SIG-M5 treated with dmso at 0.1 percent for 504 hours (cell line): ENCODE data around the gene C1QB.
"Not testable (repeated sequence)": the region's sequence is repeated elsewhere in the genome, so short reads cannot be mapped to it uniquely, and the experiment has no call there.

Source experiments
- DNase-seq: peaks from one replicate; lab custom pipeline; 2025; ENCODE audit not compliant: unreplicated experiment; lab: John Stamatoyannopoulos, UW

Gene C1QB

GRCh38 chr1:22691031-22691753 lies 38.2 kb downstream of the C1QB start:
- DNase-seq, result no peak

GRCh38 chr1:22694172-22694571 lies 41.1 kb downstream of the C1QB start:
- DNase-seq, result no peak

GRCh38 chr1:22696610-22697009 lies 43.6 kb downstream of the C1QB start:
- DNase-seq, result no peak

GRCh38 chr1:22697980-22698379 lies 44.9 kb downstream of the C1QB start:
- DNase-seq, result no peak

- no peak for DNase-seq
These were observed 46.9 kb downstream of the C1QB start for GRCh38 chr1:22699681-22700520.

GRCh38 chr1:22702296-22703085 lies 49.5 kb downstream of the C1QB start:
- DNase-seq, result no peak

GRCh38 chr1:22704440-22705067 lies 51.5 kb downstream of the C1QB start:
- peak; percentile 58 for DNase-seq

GRCh38 chr1:22705586-22705985 lies 52.5 kb downstream of the C1QB start:
- DNase-seq, result no peak

- not testable (repeated sequence) for DNase-seq
These were observed 53.1 kb downstream of the C1QB start for GRCh38 chr1:22706100-22706499.

GRCh38 chr1:22708777-22709176 lies 55.7 kb downstream of the C1QB start:
- peak; percentile 11 for DNase-seq

GRCh38 chr1:22709227-22709626 lies 56.2 kb downstream of the C1QB start:
- DNase-seq, result no peak

GRCh38 chr1:22709891-22710700 lies 57.1 kb downstream of the C1QB start:
- DNase-seq, result peak; percentile 38

GRCh38 chr1:22710701-22711049 lies 57.6 kb downstream of the C1QB start, which contains the start of gene EPHB2:
Gene EPHB2 (plus strand): TSS chr1:22710839. CDS start chr1:22710983, 144 bp downstream.
- peak; percentile 11 for DNase-seq

GRCh38 chr1:22711071-22711470 lies 58.0 kb downstream of the C1QB start:
- no peak for DNase-seq
